ENCODE data around the gene SLC4A5.
"Not testable (repeated sequence)": the region's sequence is repeated elsewhere in the genome, so short reads cannot be mapped to it uniquely, and the experiment has no call there.

SLC4A5 gene

DNA sequence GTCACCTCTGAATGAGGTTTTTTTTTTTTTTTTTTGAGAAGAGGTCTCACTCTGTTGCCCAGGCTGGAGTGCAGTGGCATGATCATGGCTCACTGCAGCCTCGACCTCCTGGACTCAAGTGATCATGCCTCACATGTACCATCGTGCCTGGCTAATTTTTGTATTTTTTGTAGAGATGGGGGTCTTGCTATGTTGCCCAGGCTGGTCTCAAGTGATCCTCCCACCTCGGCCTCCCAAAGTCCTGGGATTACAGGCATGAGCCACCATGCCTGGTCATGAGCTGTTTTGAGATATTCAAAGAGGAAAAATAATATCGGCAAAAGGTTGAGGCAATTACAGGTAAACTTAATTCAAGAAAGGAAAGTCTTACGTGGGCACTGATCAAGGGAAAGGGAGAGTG lies 113.4 kb downstream of the SLC4A5 start:
- DNase-seq (ENCODE audit: low read depth in 2 of 2), result not testable (repeated sequence)

DNA sequence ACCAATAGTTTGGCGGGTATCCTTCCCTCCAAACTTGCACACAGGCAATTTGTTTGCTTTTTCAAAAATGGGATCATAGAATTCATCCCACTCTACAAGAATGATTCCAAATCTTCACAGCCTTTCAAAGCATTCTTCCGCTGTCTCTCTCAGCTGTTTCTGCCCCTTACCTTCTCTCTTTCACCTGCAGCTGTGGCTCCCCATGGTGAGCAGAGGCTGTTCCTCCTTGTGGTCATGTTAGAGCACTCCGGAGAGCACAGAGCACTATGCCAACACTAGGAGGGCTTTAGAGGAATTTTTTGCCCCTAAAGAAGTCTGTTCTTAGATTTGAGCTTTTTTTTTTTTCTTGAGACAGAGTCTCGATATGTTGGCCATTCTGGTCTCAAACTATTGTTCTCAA lies 114.4 kb downstream of the SLC4A5 start:
- DNase-seq (ENCODE audit: low read depth in 2 of 2), result no peak

DNA sequence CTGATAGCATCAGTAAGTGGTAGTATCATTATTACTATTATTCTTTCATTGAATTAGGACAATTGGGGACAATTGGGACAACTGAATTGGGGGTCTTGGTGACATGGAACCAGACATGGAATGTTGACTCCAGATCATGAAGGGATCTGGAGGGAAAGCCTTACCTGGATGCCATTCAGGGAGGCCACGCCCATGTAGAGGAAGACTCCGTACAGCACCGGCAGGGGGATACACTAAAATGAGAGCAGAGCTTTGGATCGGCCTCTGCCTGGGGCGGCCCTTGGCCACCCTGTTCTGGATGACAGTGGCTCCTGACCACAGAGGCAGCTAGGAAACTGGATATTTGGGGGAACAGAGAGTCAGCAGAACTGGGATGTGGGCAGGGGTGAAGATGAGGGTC lies 115.6 kb downstream of the SLC4A5 start:
- DNase-seq (ENCODE audit: low read depth in 2 of 2), result no peak

DNA sequence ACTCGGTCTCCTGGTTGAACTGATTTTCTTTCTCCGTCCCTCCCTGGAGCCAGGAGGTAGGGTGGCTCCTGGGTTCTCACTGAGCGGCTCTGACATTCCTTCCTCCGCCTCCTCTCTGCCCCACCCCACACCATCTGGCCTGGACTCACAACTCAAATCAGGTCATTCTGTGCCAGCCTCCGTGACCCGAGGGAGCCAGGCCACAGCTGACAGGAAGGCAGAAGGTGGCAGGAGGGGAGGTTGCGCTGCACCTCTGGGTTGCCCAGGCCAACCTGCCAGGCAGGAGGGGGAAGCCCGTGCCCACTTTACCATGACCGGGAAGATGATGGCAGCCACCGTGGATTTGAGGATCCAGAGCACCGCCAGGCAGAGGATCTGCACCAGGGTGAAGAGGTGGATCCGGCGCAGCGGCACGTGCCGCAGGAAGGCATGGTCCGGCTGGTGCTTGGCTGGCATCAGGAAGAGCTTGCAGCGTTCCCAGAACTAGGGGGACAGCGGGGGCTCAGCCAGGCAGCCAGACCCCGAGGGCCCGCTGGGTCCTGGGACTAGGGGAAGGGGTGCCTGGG lies 116.5 kb downstream of the SLC4A5 start:
- DNase-seq (ENCODE audit: low read depth in 2 of 2), result no peak

DNA sequence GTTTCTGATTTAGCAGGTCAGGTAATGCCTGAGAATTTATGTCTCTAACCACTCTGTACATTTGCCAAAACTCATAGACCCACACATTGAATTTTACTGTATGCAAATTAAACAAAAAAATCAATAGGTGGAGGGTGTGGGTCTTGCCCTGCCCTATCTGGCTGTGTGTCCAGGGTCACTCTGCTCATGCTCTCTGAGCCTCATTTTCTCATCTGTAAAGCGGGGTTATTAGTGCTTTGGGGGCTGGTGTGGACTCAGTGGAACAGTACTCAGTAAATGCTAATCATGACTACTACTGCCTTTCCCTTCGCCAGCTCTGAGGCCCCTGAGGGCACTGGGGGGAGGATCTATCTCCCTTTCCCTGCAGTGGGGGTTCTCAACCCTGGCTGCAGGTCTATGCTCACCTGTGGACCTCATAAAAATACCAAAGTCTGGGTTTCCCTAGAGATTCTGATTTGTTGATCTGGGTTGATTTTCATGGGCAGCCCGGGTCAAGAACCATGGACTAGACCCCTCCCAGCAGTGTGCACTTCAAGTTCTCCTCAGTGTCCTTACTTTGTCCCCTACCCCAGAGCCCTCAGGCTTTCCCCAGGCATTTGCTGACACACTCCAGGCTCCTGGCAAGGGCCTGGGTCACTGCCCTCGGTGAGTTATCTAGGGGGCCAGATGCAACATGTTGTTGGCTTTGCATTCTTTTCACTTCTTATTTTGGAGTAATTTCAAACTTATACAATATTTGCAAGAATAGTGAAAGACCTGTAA lies 117.3 kb downstream of the SLC4A5 start:
- DNase-seq (ENCODE audit: low read depth in 2 of 2), result no peak

DNA sequence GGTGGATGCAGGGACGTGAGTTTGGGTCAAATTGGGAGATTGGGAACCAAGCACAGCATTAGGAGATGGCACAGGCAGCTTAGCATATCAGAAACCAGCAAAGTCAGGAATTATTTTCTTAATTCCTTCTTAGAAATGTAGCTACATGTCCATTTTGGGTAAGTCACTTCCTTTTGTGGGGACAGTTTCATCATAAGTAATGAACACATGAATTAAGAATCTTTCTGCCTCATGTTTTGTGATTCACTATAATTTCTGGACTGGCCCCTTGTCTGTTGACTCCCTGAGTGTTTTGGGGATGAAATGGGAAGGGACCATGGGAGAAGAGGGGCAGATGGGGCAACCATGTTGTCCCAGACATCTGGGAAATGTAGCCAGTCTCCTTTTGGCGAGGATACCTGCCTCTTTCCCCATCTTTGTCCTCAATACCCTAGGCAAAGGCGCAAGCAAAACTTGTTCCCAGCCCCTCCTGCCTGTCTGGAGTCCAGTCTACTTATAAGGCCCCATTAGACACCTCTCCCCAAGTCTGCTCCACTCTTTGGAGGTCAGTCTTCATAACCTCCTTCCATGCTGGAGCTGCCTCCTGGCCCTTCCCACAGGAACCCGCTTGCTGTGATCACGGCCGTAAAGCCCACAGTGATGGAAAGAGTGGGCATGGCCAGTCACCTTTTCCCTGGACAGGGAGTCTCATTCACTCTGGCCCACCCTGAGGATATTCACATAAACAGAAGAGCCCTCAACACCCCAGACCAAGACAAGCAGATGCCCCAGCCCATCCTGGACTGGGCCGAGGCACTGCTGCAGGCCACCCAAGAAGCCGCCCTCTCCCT lies 119.1 kb downstream of the SLC4A5 start:
- no peak for DNase-seq (ENCODE audit: low read depth in 2 of 2)

DNA sequence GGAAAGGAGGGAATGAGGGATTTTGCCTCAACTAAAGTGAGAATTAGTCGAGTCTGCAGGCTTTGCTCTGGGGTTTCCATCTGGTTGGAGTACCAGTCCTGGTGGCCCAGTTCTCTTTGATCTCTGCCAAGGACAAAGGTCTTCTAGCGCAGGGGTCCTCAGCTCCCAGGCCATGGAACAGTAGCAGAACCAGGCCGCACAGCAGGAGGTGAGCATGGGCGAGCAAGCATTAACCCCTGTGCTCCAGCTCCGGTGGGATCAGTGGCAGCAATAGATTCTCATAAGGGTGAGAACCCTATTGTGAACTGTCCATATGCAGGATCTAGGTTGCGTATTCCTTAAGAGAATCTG lies 120.9 kb downstream of the SLC4A5 start:
- DNase-seq (ENCODE audit: low read depth in 2 of 2), result no peak

DNA sequence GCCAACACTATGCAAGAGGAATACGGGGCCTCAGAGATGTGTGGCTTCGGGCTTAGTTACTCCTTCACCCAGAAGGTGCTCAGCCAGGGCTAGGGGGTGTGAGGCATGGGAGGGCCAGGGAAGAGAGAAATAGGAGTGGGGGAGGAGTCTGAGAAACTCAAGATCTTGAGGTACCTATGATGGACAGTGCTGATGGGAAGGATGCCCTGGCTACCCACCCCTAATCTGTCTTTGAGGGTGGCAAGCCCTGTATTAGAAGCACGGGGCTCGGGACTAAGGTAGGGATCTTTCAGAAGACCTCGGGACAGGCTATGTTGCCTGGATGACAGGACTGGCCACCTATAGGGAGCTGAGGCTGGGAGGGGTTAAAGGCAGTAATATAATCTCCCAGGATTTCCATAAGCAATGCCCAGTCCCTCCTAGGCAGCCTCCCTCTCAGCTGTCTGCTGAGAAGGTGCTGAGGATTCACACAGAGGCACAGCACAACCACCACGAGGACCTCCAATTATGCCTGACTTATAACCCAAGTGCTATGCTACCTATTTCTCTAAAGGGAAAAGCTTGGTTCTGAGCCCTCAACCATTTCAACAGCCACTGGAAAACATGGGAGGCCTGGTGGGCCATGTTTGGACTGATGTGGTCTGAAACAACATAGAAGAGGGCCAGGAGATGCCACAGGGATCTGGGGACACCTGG lies 121.5 kb downstream of the SLC4A5 start:
- no peak for DNase-seq (ENCODE audit: low read depth in 2 of 2)

DNA sequence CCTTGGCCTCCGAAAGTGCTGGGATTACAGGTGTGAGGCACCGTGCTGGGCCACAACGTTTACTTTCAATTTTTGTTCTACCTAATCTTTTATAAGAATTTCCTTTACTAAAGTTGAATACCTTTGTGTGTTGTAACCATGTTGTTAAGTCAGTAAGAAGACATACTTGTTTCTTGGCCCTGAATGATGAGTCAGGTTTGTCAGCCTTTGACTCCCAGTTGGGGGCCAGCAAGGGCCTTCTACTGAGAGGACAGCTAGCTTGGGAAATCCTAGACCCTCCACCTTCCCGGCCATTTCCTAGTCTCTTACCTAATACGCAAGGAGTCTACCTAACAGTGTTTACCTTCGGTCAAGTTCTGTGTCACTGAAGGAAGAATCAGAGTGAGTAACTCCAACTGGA lies 122.1 kb downstream of the SLC4A5 start:
- no peak for DNase-seq (ENCODE audit: low read depth in 2 of 2)

DNA sequence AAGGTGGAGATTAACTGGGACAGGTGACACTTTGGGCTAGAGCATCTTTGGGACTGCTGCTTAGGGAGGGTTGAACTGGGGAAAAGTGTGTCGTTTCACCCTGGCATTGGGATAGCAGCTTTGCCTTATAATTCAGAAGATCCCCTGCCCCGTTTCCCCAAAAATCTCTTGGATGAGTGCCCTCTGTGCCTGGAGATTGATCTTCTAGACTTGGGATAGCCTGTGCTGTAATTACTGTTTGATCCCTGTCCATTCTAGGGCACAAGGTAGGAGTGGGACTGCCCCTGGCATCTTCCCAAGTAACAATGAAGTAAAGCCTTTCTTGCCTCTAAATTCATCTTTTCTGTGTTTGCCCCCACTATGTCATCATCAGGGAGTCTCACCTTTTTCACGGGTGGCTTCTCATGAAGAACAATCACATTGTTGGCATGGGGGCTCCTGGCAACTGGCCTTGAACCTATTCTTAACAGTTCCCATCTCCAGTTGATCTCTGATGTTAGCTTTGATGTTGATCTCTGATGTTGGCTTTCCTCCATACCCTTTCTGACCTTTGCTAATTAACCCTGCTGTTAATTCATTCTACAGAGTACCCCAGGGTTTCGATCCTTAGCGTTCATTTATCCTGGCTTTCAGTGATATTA lies 123.2 kb downstream of the SLC4A5 start:
- no peak for DNase-seq (ENCODE audit: low read depth in 2 of 2)

DNA sequence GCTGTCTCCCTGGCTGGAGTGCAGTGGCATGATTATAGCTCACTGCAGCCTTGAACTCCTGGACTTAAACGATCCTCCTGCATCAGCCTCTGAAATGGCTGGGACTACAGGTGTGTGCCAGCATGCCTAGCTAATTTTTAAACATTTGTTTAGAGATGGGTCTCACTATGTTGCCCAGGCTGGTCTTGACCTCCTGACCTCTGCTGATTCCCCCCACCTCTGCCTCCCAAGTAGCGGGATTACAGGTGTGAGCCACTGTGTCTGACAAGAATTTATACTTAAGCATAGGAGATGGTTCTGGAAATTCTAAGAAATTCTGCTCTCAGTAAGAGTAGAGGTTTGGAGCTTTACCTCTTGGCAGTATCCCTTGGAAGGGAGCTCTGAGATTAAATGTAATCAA lies 126.6 kb downstream of the SLC4A5 start:
- DNase-seq (ENCODE audit: low read depth in 2 of 2), result no peak

DNA sequence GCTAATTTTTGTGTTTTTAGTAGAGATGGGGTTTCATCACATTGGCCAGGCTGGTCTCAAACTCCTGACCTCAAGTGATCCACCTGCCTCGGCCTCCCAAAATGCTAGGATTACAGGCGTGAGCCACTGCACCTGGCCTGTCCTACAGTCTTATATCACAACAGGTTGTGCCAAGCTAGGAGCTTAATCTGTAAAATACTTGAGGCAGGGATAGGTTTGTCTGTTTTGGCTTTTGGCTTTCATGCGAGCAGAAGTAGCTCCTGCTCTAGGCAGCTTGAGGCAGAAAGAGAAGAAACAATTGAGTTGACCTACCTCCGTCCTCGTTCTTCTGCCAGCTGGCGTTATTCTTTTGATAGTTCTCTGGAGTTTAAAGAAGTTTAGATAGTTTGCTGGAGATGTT lies 127.4 kb downstream of the SLC4A5 start:
- not testable (repeated sequence) for DNase-seq (ENCODE audit: low read depth in 2 of 2)

DNA sequence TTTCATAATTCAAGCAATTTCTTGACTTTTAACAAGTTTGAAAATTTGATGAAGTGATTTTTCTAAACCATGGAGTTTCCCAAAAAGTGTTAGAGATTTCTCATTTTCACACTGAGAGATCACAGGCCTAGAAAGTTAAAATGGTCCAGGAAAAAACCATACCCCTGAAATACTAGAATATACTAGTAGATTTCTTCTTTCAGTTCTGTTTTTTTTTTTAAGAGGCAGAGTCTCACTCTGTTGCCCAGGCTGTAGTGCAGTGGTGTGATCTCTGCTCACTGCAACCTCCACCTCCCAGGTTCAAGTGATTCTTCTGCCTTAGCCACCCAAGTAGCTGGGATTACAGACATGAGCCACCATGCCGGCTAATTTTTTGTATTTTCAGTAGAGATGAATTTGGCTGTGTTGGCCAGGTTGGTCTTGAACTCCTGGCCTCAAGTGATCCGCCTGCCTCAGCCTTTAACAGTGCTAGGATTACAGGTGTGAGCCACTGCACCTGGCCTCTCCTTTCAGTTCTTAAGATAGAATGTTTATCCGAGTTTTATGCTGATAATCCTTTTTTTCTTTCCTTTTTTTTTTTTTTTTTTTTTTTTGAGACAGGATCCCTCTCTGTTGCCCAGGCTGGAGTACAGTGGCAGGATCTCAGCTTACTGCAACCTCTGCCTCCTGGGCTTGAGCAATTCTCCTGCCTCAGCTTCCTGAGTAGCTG lies 130.4 kb downstream of the SLC4A5 start:
- no peak for DNase-seq (ENCODE audit: low read depth in 2 of 2)

DNA sequence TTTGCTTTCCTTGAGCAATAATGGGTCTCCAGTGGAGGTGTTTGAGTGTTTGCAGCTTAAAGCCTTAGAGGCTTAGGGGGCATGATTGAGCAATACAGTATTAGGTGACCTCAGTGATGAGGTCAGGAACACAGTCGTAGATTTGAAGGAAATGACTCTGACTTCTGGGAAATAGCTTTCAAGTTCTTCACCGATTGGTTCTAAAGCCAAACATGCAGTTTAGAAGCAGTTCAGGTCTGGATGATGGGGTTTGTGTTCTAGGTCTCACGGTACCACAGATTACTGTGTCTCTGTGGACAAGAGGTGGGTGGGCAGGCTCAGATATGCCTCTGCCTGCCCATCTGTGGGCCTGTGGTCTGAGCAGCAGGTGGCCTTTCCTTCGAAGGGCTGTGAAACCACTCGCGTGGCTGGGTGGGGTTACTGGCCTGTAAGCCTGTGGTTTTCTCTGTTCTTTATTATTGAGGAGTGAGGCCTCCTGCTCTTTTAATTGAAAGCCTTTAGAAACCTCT lies 137.0 kb downstream of the SLC4A5 start:
- no peak for DNase-seq (ENCODE audit: low read depth in 2 of 2)

DNA sequence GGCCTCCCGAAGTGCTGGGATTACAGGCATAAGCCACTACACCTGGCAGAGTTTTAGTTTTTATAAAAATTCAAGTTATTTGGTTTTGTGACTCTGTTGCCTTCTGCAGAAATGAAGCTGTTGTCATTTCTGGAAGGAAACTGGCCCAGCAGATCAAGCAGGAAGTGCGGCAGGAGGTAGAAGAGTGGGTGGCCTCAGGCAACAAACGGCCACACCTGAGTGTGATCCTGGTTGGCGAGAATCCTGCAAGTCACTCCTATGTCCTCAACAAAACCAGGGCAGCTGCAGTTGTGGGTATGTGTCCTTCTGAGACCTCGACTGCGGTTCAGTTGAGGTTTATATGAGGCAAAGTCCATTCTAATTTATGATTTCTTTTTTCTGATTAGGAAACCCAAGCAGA lies 137.6 kb downstream of the SLC4A5 start:
- DNase-seq (ENCODE audit: low read depth in 2 of 2), result no peak

DNA sequence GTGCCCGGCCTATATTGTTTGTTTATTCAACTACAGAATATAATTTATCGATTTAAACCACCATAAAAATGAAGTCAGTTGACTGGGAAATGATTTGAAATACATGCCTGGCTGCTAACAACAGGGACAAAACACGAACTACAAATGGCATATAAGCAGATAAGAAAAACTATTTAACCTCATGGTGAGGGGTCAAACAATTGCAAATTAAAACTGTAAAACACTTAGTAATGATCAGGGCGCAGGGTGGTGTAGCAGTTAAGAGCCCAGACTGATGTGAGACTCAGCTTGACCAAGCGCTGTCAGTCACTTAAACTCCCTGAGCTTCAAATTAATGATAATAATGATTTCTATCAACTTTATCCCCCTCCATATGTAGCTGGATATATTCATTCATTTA lies 138.1 kb downstream of the SLC4A5 start:
- DNase-seq (ENCODE audit: low read depth in 2 of 2), result no peak

DNA sequence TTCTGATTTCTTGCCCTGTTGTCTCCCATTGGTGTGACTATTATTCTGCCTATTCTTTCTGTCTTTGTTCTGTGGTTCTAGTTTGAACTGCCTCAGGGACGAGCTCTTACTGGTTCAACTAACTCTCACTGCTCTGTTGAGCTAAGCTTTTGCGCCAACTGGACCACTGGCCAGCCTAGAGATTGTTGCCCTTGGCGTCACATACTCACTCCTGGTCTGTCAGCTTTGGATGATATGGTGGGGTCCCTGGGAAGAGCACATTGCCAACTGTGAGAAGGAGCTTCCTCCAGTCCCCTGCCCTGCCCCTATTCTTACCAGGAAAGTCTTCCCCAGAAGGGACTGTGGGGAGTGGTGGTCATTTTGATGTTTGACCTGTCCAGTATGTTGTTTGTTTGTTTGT lies 138.8 kb downstream of the SLC4A5 start:
- DNase-seq (ENCODE audit: low read depth in 2 of 2), result no peak

DNA sequence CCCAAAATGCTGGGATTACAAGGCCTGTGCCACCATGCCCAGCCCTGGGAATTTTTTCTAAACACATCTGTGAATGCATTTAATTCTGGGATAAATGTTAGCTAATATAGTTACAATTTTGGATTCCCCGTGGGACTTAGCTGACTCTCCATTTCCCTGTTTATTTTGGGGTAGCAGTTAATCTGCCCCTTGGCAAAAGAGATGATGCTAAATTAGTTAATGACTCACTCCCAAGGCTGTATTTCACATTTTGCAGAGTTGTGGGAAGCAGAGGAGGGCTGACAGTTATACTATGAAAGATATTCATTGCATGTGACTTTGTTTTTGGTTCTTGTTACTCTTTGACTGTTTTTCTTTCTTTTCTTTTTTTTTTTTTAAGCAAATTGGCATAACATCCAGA lies 141.6 kb downstream of the SLC4A5 start:
- DNase-seq (ENCODE audit: low read depth in 2 of 2), result no peak

DNA sequence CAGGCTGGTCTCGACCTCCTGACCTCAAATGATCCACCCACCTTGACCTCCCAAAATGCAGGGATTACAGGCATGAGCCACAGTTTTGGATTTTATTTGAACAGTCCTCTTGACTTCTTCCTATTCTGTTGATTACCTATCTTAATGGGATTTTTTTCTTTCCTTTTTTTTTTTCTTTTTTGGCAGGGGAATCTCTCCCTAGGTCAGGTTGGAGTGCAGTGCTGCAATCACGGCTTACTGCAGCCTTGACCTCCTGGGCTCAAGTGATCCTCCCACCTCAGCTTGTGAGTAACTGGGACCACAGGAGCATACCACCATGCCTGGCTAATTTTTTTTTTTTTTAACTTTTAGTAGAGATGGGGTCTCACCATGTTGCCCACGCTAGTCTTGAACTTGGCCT lies 142.0 kb downstream of the SLC4A5 start:
- no peak for DNase-seq (ENCODE audit: low read depth in 2 of 2)

DNA sequence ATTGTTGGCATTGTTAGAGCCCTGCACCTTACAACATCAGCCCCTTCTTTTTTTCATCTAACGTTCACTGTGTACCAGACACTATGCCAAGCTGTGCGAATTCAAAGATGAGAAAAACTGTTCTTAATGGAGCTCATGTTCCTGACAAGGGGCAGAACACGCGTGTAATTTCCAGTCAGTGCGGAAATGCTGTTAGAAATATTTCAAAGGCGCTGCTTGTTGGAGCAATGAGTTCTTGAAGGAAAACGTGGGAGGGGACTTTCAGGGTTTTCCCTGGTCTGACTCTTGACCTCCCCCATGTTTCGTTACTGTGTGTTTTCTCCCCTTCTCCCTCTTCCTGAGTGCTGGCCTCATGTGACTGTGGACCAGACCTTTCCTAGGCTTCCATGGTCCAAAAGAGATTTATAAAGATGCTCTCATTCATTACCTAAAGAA lies 143.3 kb downstream of the SLC4A5 start:
- DNase-seq (ENCODE audit: low read depth in 2 of 2), result no peak

DNA sequence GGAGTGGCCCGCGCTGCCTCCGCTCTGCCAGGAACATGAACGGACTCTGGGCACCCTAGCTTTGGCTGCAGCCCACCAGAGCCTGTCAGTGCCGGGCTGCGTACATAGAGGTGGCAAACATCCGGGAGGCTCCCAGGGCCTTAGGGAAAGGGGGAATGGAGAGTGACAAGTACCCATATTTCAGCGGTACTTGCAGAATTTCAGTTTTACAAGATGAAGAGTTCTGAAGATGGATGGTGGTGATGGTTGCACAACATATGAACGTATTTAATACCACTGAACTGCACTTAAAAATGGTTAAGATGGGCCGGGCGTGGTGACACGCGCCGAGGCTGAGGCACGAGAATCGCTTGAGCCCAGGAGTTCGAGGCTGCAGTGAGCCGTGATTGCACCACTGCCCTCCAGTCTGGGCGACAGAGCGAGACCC lies 143.9 kb downstream of the SLC4A5 start:
- DNase-seq (ENCODE audit: low read depth in 2 of 2), result no peak
